ENCODE measurements around the gene NTM.

NTM gene

DNA sequence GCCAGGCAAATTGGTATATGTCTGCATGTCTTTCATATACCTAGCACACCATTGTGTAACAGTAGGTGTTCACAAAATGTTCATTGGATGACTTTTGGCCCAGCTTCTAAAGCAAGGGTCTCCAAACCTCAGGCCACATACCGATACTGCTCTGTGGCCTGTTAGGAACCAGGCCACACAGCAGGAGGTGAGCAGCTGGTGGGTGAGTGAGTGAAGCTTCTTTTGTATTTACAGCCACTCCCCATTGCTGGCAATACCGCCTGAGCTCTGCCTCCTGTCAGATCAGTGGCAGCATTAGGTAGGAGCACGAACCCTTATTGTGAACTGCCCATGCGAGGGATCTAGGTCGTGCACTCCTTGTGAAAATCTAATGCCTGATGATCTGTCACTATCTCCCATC lies 836.6 kb downstream of the NTM start:
- DNase-seq = no peak

DNA sequence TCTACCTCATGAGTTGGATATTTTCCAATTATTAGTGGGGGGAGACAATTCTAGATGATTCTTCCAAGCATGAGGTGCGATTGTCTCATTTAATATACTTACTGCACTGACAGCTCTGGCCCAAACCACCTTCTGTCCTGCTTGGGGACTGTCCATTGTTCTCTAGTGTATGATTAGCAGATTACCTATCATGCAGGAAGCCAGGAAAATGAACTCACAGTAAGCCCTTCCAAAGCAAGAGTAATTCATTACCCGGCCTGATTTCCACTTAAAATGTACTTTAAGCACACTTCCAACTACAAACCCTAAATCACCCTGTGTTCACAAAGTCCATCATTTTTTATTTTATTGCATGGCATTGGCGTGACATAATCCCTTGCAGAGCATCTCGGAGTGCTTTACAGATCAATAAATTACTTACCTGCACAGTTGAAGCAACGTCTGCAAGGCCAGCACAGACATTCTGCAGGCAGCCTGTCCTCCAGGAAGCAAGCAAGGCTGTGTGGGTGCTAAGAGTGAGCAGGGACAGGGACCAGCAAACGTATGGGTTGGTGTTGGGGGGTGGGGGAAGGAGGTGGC lies 838.2 kb downstream of the NTM start:
- DNase-seq = no peak

DNA sequence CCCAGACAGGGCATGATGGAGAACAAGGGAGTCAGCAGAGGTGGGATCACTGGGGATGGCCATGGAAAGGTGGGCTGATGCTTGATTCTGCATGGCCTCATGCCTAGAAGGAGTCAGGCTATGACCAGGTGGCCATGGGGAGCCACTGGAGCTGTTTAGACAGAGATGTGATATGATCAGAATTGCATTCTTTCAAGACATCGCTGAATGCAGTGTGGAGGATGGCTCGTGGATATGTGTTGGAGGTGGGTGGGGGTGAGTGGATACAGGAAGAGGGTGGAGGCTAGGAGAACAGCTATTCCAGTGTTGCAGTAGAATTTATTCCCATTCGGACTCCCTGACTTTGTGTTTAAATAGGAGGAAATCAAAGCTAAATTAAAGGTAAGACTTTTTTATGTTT lies 841.1 kb downstream of the NTM start:
- DNase-seq = no peak

DNA sequence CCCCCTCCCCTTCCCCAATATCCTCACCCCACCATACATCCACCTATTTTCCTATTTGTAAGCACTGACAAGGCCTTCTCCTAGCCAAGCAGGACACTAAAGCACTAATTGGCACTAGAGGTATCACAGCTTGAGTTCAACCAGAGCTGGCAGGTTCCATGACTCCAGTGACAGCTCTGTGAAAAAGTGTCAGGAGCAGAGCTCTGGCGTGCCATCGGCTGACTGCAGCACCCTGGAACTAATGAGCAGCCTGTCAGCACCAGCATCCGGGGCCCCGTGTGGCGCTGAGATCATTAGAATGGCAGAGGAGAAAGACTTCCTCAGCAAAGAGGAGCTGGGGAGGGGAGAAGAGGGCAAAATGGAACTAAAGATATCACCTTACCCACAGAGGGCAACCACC lies 847.4 kb downstream of the NTM start:
- DNase-seq = no peak

DNA sequence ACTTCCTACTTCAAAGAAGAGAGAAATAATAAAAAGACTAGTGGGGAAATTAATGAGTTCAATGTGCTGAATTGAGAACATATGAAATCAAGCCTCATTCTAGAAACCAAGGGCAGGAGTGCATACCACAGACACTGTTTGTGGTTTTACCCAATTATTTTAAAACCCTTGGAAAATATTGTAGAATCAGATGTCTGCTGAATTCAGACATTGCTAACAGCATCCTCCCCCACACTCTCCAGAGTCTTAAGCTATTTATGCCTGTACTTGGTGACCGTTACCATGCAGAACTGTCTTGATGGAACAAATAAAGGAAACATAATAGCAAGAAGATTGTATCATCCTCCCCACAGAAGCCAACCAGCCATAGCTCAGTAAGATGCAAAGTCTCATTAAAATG lies 850.1 kb downstream of the NTM start:
- no peak for DNase-seq

DNA sequence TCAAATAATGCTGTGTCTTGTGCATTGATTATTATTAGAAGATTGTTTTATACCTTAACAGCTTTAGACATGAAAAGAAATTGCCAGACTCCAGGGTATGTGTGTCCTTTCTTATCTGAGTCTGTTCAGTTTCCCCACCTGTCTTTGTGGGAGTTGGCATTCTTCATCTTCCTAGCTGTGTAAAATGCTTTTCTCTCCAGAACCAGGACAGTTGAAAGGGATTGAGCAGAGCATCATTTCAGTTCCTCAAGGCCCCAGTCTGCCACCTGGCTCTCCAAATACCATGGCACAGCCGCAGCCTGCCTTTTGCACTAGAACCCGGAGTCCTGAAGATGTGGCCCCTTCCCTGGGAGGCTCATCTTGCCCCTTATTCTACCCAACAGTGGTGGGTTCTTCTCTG lies 851.9 kb downstream of the NTM start:
- no peak for DNase-seq

DNA sequence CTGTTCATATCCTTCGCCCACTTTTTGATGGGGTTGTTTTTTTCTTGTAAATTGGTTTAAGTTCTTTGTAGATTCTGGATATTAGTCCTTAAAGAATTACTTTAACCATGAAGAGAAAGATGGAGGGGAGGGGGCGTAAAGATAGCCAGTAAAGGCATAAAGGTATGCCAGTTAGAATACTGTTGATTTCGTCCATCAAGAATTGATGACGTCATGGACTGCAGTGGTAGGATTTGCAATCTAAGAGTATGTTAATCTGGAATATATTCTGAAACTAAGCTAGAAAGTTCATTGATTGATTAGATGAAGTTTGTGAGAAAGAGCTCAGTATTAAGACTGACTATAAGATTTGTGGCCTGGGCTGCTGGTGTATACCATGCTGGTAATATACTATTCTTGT lies 856.1 kb downstream of the NTM start:
- no peak for DNase-seq

DNA sequence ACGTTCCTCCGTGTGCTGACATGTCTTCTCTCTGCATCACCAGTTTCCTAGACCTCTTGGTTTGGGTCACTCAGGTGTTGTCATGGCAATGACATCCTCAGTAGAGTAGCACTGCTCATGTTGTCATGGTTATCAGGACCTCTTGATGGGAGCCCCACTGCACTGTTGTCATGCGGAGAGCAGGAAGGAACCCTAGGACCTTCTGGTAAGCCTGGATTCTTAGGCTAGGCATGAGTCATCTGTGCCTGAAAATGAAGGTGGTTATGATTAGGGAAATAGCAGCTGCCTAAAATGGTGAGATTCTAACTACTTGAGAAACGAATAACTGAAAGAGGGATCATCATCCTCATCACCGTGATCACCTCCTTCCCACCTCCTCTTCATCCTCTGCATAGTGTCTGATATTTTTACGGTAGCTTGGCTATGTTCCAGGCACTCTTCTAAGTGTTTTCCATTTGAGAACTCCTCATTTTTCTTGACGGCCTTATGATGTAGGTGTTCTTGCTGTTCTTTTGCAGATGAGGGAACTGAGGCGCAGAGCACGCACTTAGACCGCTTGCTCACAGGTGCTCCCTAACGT lies 858.4 kb downstream of the NTM start:
- DNase-seq = no peak

DNA sequence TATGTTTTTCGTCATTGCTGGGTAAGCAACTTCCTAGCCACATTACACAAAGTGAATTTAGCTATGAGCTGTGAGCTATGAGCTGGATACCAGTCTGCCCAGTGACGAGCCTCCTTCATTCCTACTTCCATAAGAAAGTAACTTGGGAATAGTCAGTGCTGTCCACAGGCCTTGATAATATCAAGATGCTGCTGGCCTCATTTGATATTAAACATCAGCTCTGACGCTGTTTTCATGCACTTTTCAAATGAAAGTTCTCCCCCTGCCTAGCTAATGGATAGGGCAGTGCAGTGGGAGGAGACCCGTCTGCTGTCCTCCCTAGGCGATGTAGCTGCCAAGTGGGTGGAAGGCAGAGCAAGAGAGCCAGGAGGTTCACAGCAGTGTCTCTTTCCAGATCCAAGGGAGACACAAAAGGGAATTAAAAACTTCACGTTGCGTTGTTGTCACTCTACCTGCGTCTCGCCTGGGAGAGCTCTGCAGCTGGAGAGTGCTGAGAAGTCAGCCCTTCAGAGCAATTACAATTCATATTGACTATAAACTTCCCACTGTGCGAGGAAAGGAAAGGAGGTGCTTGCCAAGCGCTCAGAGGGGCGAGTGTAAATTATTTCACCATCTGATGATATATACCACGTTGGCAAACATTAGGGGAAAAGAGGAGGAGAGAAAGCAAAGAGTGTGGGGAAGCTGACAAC lies 861.4 kb downstream of the NTM start:
- no peak for DNase-seq

DNA sequence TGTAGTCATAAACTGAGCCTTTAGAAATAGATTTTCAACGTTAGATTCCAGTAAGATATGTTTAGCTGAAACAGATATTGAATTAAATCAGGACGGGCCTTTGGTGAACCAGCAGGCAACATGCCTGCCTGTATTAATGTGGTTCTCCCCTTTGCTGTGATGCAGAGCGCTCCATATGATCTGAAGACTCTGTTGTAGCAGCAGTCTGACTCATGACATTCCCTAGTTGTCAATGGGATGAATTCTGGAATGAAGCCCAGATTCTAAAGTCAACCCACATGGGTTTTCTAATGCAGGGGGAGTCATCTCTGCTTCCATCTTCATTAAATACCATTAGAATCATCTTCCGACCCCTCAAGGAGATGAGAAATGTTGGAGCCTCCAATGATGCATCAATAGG lies 864.5 kb downstream of the NTM start:
- DNase-seq = no peak

DNA sequence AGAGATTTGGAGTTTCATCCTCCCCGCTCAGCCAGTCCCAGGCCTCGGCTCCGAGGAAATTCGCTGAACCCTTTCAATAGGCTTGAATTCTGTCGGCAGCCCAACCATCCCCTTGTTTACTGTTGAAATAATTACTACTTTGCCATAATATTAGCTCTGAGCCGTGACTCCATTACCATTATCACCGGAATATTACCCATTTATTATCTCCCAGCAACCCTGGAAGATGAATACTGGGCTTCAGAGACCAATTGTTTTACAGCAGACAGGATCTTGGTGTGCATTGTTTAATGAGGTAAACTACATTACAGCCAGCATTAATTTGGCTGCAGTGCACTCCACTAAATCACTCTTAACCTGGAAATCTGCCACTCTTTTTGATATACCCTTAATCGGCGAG lies 867.4 kb downstream of the NTM start:
- no peak for DNase-seq

DNA sequence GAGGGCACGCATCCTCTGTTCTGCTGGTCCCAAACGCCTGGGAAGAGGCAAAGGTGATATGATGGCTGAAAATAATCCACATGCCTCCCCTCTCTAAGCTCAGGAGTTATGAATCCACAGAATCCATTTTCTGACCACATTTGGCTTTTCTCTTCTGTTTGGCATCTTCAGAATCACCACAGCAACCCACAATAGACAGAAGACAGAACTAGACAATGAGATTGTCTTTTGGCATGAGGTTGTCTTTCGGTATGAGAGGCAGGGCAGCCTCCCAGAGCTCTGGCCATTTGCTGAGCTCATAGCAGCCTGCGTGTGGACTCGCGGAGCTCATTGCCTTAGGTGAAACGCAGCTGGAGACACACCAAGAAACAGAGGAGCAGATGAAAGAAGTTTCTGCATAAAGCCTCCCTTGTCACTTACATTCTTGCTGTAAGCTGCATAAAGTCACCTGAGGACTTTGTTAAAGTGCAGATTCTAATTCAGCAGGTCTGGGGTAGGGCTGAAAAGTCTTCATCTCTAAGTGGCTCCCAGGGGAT lies 868.0 kb downstream of the NTM start:
- DNase-seq = no peak

DNA sequence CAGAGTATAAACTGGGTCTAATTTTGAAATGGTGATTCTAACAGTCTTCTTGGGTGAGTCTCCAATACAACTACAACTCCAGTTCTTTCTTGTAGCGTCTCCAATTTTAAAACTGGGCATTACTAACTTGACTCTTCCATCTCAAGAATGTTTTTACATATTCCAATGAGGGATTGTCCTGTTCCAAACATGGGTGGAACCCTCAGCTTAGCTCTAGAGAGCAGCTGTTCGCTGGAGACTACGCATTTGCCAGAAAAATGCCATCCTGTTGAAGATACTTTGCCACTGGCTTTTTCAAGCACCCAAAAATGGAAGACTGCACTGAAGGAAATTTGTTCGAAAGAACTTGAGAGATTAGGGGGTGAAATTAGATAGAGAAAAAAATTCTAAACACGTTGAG lies 870.0 kb downstream of the NTM start:
- DNase-seq = no peak

DNA sequence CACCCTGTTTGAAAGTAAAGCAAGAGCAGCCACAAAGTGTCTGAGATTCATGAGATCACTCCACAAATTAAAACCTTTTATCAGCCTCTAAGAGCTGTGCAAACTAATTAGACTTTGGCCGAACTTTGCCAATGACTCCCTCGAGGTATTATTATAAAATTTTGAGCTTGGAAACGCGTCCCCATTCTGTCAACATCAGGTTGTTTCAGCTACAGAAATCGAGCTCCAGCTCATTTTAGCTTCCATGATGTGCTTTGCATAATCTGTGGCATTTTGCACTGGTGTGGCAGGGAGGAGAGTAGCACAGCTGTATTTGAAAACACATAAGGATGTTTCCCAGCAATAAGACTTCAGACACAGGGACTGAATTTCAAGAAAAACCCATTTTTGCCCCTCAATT lies 872.2 kb downstream of the NTM start:
- no peak for DNase-seq

DNA sequence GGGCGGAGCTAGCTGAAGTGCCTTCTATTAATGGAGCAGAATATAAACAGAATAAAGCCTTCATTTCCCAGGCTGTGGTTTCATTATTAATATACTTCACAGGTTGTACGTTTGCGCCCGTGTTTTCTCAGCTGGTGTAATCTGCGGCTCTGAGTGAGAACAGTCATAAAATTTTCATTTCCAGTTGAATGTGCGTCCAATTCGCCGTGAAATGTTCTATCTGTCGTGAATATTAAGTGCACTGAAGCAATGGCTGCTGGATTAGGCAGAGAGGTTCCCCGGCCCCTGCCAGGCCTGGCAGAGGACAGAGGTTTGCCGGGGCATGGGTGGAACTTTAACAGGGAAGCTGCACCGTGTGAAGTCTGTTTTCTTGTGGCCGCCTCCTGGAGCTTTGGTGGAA lies 874.4 kb downstream of the NTM start:
- no peak for DNase-seq

DNA sequence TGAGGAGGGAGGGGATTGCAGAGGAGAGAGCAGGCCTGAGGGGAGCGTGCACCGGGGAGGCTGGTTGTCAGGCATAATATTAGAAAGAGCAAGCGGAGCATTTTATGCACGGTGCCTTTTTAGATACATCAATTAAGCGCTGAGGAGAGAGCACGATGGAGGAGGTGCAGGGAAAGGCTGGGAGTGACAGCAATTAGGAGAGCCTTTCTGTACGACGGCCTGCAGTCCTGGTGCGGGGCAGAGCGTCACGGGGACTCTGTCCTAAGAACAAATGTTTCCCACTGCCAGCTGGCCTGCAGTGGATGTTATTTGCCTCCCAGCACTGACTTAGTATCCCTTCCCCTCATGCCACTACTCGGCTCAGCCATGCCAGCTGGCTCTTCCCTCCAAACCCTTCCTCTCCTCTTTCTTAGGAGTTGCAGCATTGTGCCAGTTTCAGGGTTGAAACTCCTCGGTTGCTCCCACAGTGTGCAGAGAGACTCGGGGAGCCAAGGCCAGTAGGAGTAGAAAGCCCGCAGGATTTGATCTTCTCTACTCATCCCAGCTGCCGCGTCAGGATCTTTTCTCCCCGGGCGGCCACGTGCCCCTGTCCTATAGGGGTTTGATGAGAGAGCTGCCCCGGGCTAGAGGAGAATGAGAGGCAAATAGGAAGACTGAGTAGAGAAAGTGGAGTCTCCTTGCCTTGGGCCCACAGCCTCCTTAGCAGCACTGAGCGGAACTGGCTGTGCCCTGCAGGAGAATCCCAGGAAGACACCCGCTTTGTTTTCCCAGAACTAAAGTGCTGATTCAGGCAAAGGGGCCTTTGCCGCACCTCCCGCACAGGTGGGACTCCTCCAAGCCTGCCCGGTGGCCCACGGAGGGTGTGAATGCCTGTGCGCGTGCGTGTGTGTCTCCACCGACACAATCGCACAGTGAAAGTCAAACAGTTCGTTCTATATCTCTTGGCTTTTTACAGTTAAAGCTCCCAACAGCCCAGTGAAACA lies 875.3 kb downstream of the NTM start:
- no peak for DNase-seq

DNA sequence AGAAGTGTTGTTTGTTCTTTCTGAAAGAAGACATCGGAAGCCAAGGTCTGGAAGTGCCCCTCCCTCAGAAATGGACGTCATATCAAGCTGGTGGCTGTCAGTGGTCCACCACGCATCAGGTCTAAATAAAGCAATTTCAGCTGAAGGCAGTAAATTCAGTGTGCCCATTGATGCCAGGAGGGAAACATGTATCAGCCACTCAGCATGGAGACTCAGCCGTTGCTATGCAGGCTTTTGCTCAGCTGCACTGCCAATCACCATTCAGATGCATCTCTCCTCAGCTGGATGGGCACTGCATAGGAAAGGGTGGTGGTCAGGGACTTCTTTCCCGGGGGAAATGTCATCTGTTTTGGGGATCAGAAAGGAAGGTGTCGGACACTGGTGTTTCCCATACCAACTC lies 878.2 kb downstream of the NTM start:
- no peak for DNase-seq

DNA sequence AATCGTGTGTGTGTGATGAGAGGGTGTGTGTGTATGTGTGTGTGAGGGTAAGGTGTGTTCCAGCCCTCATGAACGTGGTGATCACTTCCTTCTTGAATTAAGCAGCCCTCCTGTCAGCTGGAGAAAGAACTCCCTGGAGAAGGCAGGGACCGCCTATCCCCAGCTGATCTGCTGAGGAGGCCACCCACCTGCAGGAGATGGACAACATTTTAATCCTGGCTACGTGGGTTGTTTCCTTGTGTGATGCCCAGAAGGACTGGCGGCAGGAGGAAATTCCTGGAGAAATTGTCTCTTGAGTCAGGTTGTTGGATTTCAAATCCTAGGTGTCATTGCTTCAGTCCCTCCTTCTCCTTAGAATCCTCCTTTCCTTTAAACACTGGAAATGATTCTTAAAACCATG lies 878.8 kb downstream of the NTM start:
- no peak for DNase-seq

DNA sequence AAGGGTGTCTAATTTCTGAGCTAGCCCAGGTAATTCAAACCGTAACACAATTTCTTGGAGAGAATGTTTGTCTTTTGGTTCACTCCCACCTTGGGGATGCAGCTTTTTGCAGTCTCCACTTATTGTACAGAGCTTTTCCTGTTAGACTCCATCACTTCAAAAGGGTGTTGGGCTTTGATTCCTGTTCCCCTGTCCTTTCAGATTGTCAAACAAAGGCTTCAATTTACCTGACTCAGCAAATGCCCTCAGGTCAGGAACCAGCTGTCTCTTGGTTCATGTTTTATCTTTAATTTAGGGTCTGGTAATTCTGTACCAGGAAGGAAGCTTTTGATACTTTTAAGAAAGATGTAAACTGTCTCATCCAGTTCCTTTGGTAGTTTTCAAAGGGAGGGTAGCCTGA lies 880.6 kb downstream of the NTM start:
- no peak for DNase-seq

DNA sequence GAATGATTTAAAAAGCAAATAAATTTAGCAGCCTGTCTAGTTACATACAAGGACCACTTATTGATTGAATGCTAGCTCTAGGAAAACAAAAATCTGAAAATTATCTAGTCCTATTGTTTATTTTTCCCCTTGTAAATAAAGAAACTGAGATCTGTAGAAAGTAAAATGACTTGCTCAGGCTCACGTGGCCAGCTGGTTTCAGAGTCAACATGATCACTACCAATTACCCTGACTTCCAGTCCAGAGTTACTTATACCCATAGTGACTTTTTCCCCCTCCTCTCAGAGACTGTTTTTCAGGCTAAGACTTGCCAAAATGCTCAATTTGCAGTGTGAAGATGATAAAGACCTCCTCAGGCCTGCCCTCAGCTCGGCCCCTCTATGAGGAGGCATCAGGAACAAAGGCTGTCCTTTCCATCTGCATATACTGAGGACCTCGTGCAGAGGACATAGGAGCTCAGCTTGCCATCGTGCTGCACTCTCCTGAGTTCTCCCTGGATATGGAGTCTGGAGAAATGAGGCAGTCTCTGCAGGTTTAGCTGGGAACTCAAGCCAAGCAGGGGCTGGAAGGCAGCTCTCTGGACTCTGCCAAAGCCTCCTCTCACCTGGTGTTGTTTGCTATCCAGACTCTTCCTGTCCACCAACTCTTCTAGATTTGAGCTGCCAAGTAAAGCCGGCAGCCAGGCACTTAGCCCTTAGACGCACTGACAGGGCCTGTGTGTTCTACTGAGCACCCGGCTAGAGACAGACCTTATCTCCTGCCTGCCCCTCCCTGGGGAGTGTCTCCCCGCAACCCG lies 883.3 kb downstream of the NTM start:
- DNase-seq = no peak

DNA sequence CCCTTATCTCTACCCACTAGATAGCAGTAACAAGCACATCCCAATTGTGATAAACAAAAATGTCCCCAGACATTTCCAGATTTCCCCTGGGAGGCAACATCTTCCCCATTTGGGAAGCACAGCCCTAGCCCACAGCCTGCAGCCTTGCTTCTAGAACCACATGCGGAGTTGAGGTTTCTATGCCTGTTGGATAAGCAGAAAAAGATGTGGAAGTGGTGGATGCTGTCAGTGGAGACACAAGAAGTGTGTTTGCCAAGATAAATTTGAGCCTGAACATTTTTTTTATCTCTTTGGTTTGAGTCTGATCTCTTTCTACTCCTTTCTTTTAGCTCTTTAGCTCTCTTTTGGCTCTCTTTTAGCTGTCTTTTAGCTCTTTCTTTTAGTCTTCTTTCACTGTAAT lies 884.5 kb downstream of the NTM start:
- DNase-seq = no peak

DNA sequence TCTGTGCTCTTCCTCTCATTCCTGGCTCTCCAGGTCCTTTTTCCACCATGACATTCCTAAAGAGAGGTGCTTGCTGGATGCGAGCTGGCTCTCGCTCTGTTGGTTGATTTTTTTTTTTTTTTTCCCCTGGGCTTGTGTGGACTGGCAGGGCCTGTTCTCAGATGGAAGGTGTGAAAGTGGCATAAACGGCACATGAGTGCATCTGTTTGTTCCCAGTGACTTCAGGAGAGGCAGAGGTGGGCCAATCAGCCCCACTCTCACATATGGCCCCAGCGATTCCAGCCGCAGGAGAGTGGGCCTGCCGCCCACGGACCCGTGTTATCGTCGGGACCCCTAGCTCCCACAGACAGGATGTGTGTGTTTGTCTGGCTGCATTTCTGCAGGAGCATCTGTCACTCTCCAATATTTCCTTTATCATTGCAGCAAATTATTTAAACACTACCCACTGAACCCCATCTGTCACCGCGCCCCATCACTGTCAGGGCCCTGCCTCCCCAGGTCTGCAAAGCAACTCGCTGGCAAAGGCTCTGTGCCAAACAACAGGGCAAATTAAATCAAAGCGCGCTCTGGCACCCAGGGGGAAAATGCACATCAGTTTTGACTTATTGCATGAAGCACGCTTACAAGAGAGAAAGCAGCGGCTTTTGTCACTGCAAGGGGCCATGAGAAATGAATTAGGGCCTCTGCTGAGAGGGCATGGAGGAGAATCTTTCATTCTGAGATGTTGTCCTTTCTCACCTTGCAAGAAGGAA lies 886.3 kb downstream of the NTM start:
- DNase-seq = no peak

Measured in inflammatory macrophage treated with lipopolysaccharide for 1 hour (primary cell).